ENCODE data around the gene FLT1. TPM values are rescaled to one million over a fixed set of nuclear protein-coding genes. Genes with fewer than 3 reads are reported as not detected.

The FLT1 gene
- total RNA-seq, 2 donors from 2014 or later: 3.2 to 10.3 TPM

GRCh38 chr13:28342251-28342650, 152.7 kb downstream of the FLT1 start:
- Mint-ChIP-seq H3K27ac (no peak overlapping the region), H3K27me3 (ENCODE audit: insufficient read depth) (no peaks in the 10 kb centered on the region), H3K4me3 (no peak overlapping the region), H3K9me3 (no peaks in the 10 kb centered on the region), H3K4me1 (peaks cover 2% of the 10 kb centered on the region), H3K36me3 (ENCODE audit: low read depth) (no peaks in the 10 kb centered on the region)
- H3K27ac ChIP-seq (ENCODE audit: low read depth, low read length): no peak overlapping the region
- peaks cover under 1% of the 10 kb centered on the region for H3K4me1 ChIP-seq (ENCODE audit: control insufficient read depth, insufficient read depth, low read length)
- no peak overlapping the region for H3K4me3 ChIP-seq (ENCODE audit: low read length)
- DNase-seq: no peak
- H3K9ac ChIP-seq (ENCODE audit: extremely low read depth, low read length, poor library complexity, severe bottlenecking): no peak overlapping the region
- TF ChIP-seq CTCF (conservative IDR thresholded peaks at IDR 0.05): no peak
- no peaks in the 10 kb centered on the region for H3K9me3 ChIP-seq (ENCODE audit: control insufficient read depth, low read length)
- no peaks in the 10 kb centered on the region for H3K36me3 ChIP-seq (ENCODE audit: control insufficient read depth, insufficient read depth, low read length)
- 94% methylated on average over 2 of the region's 2 CpGs; no CpG with 5 or more reads in 1 of the 2 experiments for WGBS, 2 experiments (ENCODE audit: insufficient coverage in 1 of 2, insufficient read length in 1 of 2)
- no peaks in the 10 kb centered on the region for H3K27me3 ChIP-seq (ENCODE audit: control insufficient read depth, insufficient read depth, low read length, poor library complexity, severe bottlenecking)

DNA sequence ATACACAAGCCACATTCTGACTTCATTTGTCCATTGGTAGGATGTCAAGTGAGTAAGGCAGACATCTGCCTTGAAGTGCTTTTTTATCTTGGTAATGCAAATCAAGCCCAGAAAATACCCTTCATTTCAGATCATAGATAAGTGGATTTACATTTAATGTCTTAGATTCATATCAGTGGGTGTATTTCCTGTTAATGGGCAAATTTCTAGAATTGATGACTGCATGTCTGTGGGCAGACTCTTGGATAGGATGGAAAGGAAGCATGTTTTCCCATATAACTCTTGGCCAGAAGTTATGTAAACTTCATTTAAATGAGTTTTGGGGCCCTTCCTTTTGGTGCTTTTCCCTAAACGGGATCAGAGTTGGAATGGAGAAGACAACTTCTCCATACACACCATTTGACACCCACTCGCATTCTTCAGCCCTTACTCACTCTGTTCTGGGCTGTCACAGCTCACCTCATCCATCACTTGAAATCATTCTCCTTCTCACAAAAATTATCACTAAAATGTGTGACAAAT, 154.6 kb downstream of the FLT1 start:
- Histone ChIP-seq H3K4me1 (ENCODE audit: control insufficient read depth, insufficient read depth, low read length) (peaks cover 3% of the 10 kb centered on the region), H3K27me3 (ENCODE audit: control insufficient read depth, insufficient read depth, low read length, poor library complexity, severe bottlenecking) (no peaks in the 10 kb centered on the region), H3K36me3 (ENCODE audit: control insufficient read depth, insufficient read depth, low read length) (no peaks in the 10 kb centered on the region), H3K9me3 (ENCODE audit: control insufficient read depth, low read length) (no peaks in the 10 kb centered on the region), H3K4me3 (ENCODE audit: low read length) (no peak overlapping the region), H3K27ac (ENCODE audit: low read depth, low read length) (no peak overlapping the region), H3K9ac (ENCODE audit: extremely low read depth, low read length, poor library complexity, severe bottlenecking) (no peak overlapping the region)
- Mint-ChIP-seq H3K27me3 (ENCODE audit: insufficient read depth) (no peaks in the 10 kb centered on the region), H3K9me3 (no peaks in the 10 kb centered on the region), H3K27ac (no peak overlapping the region), H3K4me1 (peaks cover 2% of the 10 kb centered on the region), H3K36me3 (ENCODE audit: low read depth) (no peaks in the 10 kb centered on the region), H3K4me3 (no peak overlapping the region)
- 80 to 83% methylated on average over 1 to 2 of the region's 2 CpGs for WGBS, 2 experiments (ENCODE audit: insufficient coverage in 1 of 2, insufficient read length in 1 of 2)
- no peak for DNase-seq
- no peak for TF ChIP-seq CTCF (conservative IDR thresholded peaks at IDR 0.05)

- no peak for TF ChIP-seq CTCF (conservative IDR thresholded peaks at IDR 0.05)
- 80 to 86% methylated on average over 1 to 2 of the region's 2 CpGs for WGBS, 2 experiments (ENCODE audit: insufficient coverage in 1 of 2, insufficient read length in 1 of 2)
- H3K27me3 ChIP-seq (ENCODE audit: control insufficient read depth, insufficient read depth, low read length, poor library complexity, severe bottlenecking): no peaks in the 10 kb centered on the region
- no peak overlapping the region for H3K27ac ChIP-seq (ENCODE audit: low read depth, low read length)
- no peak for DNase-seq
- H3K4me1 ChIP-seq (ENCODE audit: control insufficient read depth, insufficient read depth, low read length): peaks cover 3% of the 10 kb centered on the region
- no peak overlapping the region for H3K9ac ChIP-seq (ENCODE audit: extremely low read depth, low read length, poor library complexity, severe bottlenecking)
- H3K36me3 Mint-ChIP-seq (ENCODE audit: low read depth): no peaks in the 10 kb centered on the region
- peaks cover 2% of the 10 kb centered on the region for H3K4me1 Mint-ChIP-seq
- no peaks in the 10 kb centered on the region for H3K36me3 ChIP-seq (ENCODE audit: control insufficient read depth, insufficient read depth, low read length)
- H3K4me3 ChIP-seq (ENCODE audit: low read length): no peak overlapping the region
- H3K27me3 Mint-ChIP-seq (ENCODE audit: insufficient read depth): no peaks in the 10 kb centered on the region
- H3K9me3 Mint-ChIP-seq: no peaks in the 10 kb centered on the region
- no peak overlapping the region for H3K4me3 Mint-ChIP-seq
- H3K27ac Mint-ChIP-seq: no peak overlapping the region
- no peaks in the 10 kb centered on the region for H3K9me3 ChIP-seq (ENCODE audit: control insufficient read depth, low read length)
These were observed 155.5 kb downstream of the FLT1 start for GRCh38 chr13:28339419-28339818.
